HepG2 (cell line): Measurements from ENCODE around the gene AHRR. TPM values are rescaled to one million over a fixed set of nuclear protein-coding genes. Genes with fewer than 3 reads are reported as not detected.

Experiments used
- CREM ChIP-seq, 2 experiments: sonication (generic) in 1 of 2; formaldehyde crosslinking in 1 of 2; IDR thresholded peaks; 2 replicates each; pipeline versions ENCODE4 v1.4.0 to v1.6.1; 2016 to 2020; ENCODE audit warnings: antibody characterized with exemption in 1 of 2, mild to moderate bottlenecking in 1 of 2, missing genetic modification reagents in 1 of 2
- NFATC3 ChIP-seq: sonication (generic); formaldehyde crosslinking; IDR thresholded peaks from 2 replicates; pipeline ENCODE4 v1.5.1; 2020; ENCODE audit warnings: mild to moderate bottlenecking, missing genetic modification reagents
- NFIC ChIP-seq: IDR thresholded peaks from 2 replicates; pipeline ENCODE4 v1.6.1; 2012; ENCODE audit warnings: mild to moderate bottlenecking, low read length, inconsistent platforms
- SMC3 ChIP-seq: IDR thresholded peaks from 2 replicates; pipeline ENCODE4 v1.6.1; 2011; ENCODE audit warnings: low read length, improper control_type of control experiment
- TMF1 ChIP-seq: sonication (generic); formaldehyde crosslinking; IDR thresholded peaks from 2 replicates; pipeline ENCODE4 v1.8.1; 2022; ENCODE audit warnings: low read depth, missing genetic modification reagents
- TOPORS ChIP-seq: sonication (generic); formaldehyde crosslinking; IDR thresholded peaks from 2 replicates; pipeline ENCODE4 v1.8.0; 2023; ENCODE audit warnings: mild to moderate bottlenecking, missing genetic modification reagents
- ZNF282 ChIP-seq: fragments of 450-650 bp; IDR thresholded peaks from 2 replicates; pipeline ENCODE4 v1.6.1; 2018; ENCODE audit not compliant: partially characterized antibody
- ZNF513 ChIP-seq: sonication (generic); formaldehyde crosslinking; conservative IDR thresholded peaks from 2 replicates; pipeline ENCODE4 v1.5.0; 2020; ENCODE audit warnings: missing genetic modification reagents
- ZNF576 ChIP-seq: sonication (generic); formaldehyde crosslinking; IDR thresholded peaks from 2 replicates; pipeline ENCODE4 v1.4.0; 2020; ENCODE audit warnings: mild to moderate bottlenecking, missing genetic modification reagents
- ZNF839 ChIP-seq: sonication (generic); formaldehyde crosslinking; IDR thresholded peaks from 2 replicates; pipeline ENCODE4 v1.4.0; 2020; ENCODE audit warnings: missing genetic modification reagents, mild to moderate bottlenecking, borderline replicate concordance
- polyA plus RNA-seq, 8 experiments: library from polyadenylated mRNA; depleted of rRNA in 3 of 8; stranded (reverse) in 7 of 8; unstranded in 1 of 8; fragments of >200 nt; fragmentation: Illumina TruSeq in 4 of 8; extraction: Trizol in 4 of 8; gene quantifications; 2 replicates each; pipeline versions ENCODE4 v1.2.1 to v1.2.3, GENCODE V29; 2011 to 2016; ENCODE audit warnings: low read depth in 4 of 8, missing spikeins in 1 of 8, mixed read lengths in 1 of 8; ENCODE audit not compliant: insufficient read depth in 1 of 8
- total RNA-seq, 5 experiments: library from RNA; depleted of rRNA; stranded (reverse); fragments of >200 nt; fragmentation: Illumina TruSeq; extraction: Trizol; gene quantifications; 2 replicates each; pipeline ENCODE4 v1.2.3, GENCODE V29; 2016; ENCODE audit warnings: low read depth in 1 of 5
- TF ChIP-seq, protein P1 (sequence below): sonication (generic); formaldehyde crosslinking; IDR thresholded peaks from 2 replicates; pipeline ENCODE4 v1.4.0; 2020; ENCODE audit warnings: mild to moderate bottlenecking, missing genetic modification reagents
- TF ChIP-seq, protein P2 (sequence below): sonication (generic); formaldehyde crosslinking; IDR thresholded peaks from 2 replicates; pipeline ENCODE4 v1.4.0; 2020; ENCODE audit warnings: missing genetic modification reagents
- TF ChIP-seq, protein P3 (sequence below): sonication (generic); formaldehyde crosslinking; IDR thresholded peaks from 2 replicates; pipeline ENCODE4 v1.8.0; 2022; ENCODE audit warnings: mild to moderate bottlenecking, missing genetic modification reagents, moderate library complexity
- TF ChIP-seq, protein P4 (sequence below): IDR thresholded peaks from 2 replicates; pipeline ENCODE4 v1.6.1; 2016; ENCODE audit warnings: missing genetic modification reagents, missing compliant biosample characterization
- TF ChIP-seq, protein P5 (sequence below): sonication (generic); formaldehyde crosslinking; IDR thresholded peaks from 2 replicates; pipeline ENCODE4 v1.8.1; 2023; ENCODE audit warnings: missing genetic modification reagents, mild to moderate bottlenecking, borderline replicate concordance

AHRR gene
- total and polyA plus RNA-seq, 2 of the 13 experiments (the other 11 are each of a cell fraction or from before 2014, with no cell fraction given), result 0.28 to 0.35 TPM

GRCh38 chr5:428754-429452 is 107.4 kb downstream of the AHRR start (continued):
- TF ChIP-seq, protein P1, sequence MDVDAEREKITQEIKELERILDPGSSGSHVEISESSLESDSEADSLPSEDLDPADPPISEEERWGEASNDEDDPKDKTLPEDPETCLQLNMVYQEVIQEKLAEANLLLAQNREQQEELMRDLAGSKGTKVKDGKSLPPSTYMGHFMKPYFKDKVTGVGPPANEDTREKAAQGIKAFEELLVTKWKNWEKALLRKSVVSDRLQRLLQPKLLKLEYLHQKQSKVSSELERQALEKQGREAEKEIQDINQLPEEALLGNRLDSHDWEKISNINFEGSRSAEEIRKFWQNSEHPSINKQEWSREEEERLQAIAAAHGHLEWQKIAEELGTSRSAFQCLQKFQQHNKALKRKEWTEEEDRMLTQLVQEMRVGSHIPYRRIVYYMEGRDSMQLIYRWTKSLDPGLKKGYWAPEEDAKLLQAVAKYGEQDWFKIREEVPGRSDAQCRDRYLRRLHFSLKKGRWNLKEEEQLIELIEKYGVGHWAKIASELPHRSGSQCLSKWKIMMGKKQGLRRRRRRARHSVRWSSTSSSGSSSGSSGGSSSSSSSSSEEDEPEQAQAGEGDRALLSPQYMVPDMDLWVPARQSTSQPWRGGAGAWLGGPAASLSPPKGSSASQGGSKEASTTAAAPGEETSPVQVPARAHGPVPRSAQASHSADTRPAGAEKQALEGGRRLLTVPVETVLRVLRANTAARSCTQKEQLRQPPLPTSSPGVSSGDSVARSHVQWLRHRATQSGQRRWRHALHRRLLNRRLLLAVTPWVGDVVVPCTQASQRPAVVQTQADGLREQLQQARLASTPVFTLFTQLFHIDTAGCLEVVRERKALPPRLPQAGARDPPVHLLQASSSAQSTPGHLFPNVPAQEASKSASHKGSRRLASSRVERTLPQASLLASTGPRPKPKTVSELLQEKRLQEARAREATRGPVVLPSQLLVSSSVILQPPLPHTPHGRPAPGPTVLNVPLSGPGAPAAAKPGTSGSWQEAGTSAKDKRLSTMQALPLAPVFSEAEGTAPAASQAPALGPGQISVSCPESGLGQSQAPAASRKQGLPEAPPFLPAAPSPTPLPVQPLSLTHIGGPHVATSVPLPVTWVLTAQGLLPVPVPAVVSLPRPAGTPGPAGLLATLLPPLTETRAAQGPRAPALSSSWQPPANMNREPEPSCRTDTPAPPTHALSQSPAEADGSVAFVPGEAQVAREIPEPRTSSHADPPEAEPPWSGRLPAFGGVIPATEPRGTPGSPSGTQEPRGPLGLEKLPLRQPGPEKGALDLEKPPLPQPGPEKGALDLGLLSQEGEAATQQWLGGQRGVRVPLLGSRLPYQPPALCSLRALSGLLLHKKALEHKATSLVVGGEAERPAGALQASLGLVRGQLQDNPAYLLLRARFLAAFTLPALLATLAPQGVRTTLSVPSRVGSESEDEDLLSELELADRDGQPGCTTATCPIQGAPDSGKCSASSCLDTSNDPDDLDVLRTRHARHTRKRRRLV (CRISPR knock-in tag), result no peak
- TF ChIP-seq NFATC3 (CRISPR knock-in tag), result no peak
- no peak for TF ChIP-seq ZNF839 (CRISPR knock-in tag)
- TF ChIP-seq TOPORS, result no peak
- TF ChIP-seq, protein P2, sequence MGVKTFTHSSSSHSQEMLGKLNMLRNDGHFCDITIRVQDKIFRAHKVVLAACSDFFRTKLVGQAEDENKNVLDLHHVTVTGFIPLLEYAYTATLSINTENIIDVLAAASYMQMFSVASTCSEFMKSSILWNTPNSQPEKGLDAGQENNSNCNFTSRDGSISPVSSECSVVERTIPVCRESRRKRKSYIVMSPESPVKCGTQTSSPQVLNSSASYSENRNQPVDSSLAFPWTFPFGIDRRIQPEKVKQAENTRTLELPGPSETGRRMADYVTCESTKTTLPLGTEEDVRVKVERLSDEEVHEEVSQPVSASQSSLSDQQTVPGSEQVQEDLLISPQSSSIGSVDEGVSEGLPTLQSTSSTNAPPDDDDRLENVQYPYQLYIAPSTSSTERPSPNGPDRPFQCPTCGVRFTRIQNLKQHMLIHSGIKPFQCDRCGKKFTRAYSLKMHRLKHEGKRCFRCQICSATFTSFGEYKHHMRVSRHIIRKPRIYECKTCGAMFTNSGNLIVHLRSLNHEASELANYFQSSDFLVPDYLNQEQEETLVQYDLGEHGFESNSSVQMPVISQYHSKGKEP, result no peak
- TF ChIP-seq, protein P3, sequence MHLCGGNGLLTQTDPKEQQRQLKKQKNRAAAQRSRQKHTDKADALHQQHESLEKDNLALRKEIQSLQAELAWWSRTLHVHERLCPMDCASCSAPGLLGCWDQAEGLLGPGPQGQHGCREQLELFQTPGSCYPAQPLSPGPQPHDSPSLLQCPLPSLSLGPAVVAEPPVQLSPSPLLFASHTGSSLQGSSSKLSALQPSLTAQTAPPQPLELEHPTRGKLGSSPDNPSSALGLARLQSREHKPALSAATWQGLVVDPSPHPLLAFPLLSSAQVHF, result no peak
- no peak for TF ChIP-seq ZNF513
- no peak for TF ChIP-seq SMC3
- no peak for TF ChIP-seq CREM (IDR thresholded peaks at IDR 0.05)
- no peak for TF ChIP-seq CREM (CRISPR knock-in tag; IDR thresholded peaks at IDR 0.05)
- TF ChIP-seq, protein P4, sequence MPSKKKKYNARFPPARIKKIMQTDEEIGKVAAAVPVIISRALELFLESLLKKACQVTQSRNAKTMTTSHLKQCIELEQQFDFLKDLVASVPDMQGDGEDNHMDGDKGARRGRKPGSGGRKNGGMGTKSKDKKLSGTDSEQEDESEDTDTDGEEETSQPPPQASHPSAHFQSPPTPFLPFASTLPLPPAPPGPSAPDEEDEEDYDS (CRISPR knock-in tag), result no peak
- no peak for TF ChIP-seq ZNF282
- no peak for TF ChIP-seq TMF1 (CRISPR knock-in tag)
- TF ChIP-seq, protein P5, sequence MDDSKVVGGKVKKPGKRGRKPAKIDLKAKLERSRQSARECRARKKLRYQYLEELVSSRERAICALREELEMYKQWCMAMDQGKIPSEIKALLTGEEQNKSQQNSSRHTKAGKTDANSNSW, result no peak
- no peak for TF ChIP-seq ZNF576 (CRISPR knock-in tag)
- no peak for TF ChIP-seq NFIC
